Fibroblast of skin of left quadriceps (primary cell): ENCODE data around the gene TALDO1.

Experiments
- DNase-seq, 2 experiments: peaks; one replicate each; pipeline ENCODE4 v3.0.0-alpha.2; 2013; ENCODE audit warnings: low read depth in 2 of 2

Gene TALDO1

DNA sequence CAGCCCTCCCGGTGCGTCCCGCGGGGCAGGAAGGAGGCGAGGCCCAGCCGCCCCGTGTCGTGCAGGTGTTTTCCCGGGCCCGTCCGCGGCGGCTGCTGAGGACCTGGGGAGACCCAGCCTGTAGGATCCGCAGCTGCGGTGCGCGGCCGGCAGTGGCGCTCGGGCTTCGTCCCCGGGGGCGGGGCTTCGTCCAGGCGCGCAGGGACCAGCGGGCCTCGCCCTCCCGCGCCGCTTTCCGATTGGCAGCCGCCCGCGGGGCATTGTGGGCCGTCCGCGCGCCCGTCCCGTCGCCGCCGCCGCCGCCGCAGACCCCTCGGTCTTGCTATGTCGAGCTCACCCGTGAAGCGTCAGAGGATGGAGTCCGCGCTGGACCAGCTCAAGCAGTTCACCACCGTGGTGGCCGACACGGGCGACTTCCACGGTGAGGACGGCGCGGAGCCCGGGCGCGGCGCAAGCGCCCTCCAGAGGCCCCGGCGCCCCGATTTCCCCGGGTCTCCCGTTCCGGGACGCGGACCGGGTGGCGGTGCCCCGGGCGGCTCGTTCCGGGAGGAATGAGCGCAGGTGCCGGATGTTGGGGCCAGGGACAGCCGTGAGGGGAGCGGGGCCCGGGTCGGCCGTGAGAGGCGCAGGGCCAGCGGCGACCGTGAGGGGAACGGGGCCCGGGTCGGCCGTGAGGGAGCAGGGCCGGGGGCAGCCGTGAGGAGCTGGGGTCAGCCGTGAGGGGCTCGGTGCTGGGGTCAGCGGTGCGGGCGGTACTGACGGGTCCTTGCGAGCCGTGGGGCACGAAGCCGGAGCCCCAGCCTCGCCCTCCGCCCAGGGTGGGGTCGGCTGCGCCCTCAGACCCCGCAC, at the start of gene TALDO1:
Gene TALDO1, plus strand, starts transcription at position 307 of the 849 bp plus-strand sequence. Its CDS starts 18 bp downstream, at position 325.
- DNase-seq, result peak; percentile 53 to 60

DNA sequence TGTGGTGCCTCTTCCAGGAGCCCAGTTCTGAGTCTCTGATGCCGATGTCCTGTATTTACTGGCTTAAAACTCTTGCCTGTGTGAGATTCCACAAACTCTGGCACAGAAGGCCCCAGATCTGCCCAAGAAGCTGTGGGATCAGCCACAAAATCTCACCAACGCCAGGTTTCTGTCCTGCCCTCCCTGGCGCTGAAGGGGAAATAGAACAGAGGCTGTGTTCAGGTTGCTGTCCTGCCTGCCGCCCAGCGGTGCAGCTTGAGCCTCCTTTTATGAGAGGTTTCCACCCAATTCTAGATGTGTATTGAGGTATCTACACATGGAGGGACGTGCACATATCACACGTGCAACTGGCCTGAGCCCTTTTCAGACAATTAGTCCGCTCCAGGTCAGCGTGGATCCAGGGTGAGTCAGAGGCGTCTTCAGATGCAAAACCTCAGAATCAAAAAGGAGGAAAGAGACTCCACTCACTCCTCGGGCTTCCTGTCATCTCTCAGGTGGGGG, 49.4 kb upstream of the TALDO1 start:
- no peak for DNase-seq

DNA sequence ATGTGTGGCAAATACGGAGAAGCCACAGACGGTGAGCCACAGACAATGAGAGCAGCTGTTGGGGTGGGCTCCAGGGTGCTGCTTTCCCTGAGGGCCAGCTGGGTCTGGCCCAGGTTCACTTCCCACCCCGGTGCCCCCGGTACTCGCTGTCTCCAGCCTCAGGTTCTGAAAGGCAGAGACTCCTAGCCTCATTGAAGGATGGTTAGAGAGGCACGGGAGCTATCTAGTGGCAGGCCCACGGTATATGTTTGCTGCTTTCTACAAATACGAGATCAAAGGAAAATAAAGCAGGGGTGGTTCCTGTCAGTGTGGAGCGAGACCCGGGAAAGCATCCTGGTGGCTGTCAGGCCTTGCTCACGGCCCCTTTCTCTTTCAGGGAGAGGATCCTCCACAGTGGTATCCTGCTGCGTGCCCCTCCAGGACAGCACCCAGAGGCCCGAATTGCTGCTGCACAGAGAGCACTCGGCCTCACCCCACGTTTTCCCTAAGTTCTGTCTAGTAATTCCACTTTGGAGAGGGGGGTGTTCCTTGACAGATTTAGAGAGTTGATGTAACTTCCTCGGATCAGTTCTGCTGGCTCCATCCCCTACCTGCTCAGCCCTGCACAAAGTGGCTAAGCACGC, 48.7 kb upstream of the TALDO1 start:
- no peak for DNase-seq

DNA sequence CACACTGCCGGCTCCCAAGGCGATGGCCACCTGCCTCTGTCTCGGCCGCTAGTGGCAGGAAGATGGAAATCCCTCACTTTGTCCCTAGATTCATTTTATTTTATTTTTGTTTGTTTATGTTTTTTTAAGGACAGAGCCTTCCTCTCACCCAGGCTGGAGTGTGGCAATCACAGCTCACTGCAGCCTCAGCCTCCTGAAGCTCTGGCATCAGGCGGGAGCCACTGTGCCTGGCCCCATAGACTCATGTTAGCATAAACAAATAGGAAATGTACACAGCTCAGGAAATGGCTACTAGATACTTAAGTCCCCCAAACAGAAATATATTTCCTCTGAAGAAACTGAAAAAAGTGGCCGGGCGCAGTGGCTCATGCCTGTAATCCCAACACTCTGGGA, 48.2 kb upstream of the TALDO1 start:
- DNase-seq, result no peak

DNA sequence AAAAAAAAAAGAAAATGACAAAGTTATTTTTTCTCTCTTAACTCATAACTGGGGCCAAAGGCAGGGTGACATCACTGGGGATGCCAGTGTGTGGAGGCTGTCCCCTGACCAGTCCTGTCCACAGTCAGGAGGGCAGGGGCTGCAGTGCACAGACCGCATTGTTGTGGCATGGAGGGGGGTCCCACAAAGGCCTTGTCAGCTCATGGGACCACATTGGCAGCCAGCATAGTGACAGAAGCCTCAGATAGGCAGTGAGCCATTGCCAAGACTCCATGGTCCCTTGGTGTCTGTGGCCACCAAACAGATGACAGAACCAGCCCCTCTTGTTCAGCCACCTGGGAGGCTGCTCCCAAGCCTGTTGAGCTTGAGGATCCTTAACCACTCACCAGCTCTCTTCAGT, 47.5 kb upstream of the TALDO1 start:
- no peak for DNase-seq

DNA sequence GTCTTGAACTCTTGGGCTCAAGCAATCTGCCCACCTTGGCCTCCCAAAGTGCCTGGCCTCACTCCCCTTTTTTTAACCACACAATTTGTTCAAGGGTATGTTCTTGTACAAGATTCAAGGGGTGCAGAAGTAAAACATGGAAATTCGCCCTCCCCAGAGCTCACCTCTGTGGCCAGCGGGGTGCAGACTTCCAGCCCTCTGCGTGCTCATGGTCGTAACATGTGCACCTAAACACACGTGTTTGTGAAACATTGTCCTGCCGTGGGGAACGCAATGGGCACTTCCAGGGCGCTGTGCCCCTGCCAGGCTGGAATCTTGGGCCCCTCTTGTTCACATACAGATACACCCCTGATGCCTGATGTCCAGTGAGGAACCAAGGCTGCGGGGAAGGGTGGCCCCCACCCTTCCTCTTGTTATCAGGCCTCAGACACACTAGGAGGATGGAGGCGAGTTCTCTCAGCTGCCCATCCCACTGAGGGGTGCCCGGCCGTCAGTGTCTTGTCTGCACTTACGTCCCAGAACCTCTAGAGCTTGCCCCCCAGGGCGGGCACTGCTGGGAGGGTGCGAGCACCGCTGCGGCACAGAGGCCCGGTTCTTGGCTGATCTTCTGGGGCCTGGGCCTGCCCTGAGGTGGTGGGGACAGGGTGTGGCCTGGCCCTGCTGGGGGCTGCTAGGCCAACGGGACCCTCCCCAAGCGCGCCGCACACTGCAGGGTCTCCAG, 45.4 kb upstream of the TALDO1 start:
- DNase-seq, result no peak

DNA sequence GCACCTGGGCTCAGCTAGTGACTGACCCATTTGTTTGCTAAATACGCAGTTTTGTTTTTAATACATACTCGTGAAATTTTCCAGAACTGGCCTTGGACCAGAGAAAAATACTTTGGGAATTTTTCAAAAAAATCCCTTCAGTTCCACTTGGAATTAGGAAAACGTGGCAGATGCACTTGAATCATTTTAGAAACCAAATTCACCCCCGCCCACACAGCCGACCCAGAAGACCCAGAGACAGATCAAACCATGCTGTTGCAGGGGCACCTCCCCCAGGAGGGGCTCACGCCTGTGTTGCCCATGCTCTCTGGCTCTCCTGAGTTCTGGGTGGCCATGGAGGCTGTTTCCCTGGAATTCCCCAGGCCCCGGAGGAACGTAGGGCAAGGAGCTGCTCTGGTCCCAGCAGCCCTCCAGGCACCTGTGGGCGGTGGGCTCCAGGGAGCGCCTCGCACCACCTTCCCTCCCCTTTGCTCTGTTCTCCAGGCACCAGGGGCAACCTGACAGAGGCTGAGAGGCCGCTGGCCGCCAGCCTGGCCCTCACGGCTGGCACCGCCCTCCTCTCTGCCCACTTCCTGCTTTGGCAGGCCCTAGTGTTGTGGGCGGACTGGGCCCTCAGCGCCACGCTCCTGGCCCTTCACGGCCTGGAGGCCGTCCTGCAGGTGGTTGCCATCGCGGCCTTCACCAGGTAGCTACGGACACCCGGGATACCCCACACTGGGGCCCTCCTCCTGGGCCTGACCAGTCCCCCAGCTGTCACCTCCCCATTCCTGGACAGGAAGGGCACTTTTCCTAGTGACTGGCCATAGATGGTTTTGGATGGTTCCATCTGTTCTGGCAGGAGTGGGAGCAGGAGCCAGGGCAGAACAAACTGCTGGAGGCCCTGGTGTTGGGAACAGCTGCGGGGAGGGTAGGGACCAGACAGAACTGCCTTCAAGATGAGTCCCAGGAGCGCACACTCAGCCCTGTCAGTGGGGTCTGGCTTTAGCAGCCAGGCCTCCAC, 44.5 kb upstream of the TALDO1 start:
- DNase-seq, result no peak

DNA sequence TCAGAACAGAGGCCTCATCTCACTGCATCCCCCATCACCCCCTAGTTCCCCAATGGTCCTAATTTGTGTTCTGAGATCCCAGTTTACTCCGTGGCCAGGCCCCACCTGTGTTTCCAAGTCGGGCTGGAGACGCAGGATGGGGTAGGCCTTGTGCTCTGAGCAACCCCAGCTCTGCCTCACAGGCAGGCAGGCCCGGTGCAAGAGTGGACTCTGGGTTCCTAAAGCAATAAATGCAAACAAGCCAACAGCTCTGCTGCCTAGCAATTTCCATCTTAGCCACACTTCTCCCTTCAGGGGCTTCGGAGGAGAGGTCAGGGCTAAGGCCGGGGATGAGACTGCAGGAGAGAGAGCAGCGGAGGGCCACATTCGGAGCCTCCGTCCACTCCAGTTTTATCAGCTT, 43.8 kb upstream of the TALDO1 start:
- no peak for DNase-seq

DNA sequence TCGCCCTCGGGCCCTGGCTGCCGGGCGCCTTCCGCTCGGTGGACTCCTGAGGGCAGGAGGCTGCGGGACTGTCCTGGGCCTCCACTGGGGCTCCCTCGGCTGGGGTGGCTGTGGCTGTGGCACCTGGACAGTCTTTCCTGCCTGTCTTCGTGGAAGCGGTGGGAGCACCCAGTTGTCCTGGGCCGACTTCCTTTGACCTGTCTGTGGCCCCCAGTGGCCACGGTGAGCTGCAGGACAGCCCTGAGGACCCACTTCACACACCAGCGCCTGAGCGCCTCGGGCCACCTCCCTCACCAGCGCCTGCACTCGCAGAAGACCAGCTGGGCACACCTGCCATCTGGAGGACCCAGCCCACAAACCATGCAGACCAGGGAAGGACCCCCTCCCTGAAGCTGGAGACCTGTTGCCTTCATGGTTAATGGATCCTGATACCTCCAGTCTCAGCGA, 43.0 kb upstream of the TALDO1 start:
- DNase-seq, result no peak

DNA sequence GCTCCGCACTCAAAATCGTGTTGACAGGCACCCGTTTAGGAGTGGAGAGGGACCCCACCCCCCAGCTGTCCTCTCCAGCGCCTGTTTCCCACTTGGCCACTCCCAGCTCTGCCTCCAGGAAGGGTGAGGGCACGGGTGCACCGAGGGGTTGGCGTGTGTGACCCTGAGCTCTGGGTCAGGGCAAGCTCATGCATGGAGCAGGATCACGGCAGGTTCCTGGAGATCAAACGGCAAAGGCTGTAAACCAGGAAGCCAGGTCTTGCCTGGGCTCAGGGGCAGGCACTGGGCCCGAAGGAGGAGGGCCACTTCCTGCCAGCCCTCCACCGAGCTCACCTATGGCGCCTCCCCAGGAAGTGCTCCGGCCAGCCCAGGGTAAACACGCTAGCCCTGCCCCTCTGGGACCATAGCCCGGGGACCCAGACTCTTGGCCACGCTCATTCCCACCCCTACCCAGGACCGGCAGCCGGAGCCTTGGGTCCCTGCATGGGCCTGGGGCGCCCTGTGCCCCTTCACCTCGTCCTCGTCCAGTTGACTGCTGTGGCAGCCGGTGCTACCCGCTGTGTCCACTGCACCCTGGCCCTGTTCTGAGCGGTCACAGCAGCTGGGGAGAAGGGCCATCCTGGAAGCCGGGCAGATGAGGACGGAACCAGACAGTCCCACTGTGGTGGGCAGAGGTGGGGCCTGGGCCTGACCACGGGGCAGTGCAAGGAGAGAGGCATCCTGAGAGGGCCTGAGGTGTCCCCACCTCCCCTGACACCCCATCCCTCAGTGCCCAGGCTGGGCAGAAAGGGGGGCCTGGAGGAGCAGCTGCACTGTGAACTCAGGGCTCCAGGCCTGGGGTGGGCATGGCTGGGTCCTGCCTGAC, 42.3 kb upstream of the TALDO1 start:
- DNase-seq, result no peak

DNA sequence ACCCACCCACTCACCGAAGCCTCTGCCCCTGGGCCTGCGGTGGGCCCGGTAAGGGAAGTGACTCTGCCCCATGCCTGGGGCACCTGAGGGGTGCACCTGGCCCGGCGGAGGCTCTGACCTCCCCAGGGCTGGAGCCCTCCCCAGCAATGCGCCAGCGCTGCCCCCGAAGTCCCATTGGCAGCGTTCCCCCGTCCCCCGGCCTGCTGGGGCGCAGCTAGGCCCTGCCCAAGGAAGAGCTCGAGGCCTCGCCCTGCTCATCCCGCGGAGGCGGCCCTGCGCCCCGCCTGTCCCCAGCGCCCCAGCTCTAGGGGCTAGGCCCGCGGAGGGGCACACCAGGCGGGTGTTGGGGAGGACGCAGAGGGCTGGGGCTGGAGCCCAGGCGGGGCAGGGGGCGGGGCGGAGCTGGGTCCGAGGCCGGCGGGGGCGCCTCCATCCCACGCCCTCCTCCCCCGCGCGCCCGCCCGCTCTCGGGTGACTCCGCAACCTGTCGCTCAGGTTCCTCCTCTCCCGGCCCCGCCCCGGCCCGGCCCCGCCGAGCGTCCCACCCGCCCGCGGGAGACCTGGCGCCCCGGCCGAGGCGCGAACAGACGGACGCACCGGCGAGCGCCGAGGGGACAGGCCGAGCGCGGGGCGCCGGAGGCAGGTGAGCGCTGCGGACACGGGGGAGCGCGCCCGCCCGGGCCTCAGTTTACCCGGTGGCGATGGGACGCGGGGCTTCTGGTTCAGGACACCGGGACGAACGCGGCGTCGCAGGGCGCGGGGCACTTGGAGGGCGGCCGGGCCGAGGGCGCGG, 41.4 kb upstream of the TALDO1 start, which contains the start of gene EPS8L2:
Gene EPS8L2, plus strand, starts transcription at position 586 of the 793 bp plus-strand sequence. CDS start 3,177 bp downstream, outside the sequence.
- DNase-seq, result no peak

DNA sequence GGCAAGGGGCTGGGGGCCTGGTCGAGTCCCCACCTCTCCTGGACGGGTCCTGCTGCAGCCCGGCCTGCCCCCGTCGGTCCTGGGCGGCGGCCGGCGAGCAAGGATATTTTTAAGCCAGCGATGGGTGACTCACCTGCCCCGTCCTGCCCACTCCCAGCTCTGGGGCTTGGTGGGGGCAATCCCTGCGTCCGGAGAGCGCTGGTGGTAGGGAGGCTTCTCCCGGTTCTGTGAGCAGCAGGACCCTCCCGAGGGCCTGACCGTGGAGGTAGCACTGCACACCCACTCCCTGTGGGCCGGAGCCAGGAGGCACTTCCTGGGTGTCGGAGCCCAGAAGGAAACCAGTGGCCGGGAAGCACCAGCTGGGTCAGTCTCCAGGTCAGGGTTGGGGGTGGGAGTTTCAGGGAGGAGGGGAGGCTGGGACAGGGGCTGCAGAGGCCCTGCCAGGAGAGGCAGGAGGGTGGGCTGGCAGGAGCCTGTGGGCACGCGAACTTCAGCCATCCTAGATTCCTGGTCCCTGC, 40.8 kb upstream of the TALDO1 start:
- DNase-seq, result no peak

DNA sequence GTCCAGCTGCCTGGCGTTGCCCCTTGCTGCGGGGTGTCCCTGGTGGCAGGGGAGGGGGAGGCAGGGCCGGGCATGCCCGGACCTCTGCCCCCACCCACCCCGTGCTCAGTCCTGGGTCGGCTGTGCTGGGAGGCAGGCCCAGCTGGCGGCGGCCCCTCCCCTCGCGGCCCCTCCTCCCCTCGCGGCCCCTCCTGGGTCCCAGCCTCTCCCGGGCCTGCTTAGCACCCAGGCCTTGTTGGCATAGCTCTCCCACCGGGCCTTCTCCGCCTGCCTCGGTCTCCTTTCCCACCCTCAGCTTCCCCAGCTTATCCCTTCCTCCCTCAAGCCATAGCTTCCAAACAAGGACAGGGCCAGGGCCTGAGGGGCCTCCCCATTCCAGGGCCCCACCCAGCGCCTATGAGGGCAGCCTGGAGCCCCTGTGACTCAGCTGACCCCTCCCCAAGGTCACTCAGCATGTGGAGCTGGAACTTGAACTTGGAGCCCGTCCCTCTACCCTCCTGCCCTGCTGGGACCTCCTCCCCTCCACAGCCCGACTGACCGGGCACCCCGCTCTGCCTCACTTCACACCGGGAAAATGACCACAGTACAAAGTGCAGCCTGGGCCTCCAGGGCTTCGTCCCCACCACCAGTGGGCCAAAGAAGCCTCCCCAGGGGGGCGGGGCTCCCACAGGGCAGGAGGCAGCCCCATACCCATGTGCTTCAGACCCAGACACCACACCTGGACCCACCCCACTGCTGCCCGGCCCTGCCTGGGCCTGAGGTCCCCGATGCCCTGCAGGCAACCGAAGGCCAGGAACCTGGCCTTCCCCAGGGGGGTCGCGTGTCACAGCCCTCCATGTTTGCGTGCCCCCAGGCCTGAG, 40.1 kb upstream of the TALDO1 start:
- DNase-seq, result no peak

DNA sequence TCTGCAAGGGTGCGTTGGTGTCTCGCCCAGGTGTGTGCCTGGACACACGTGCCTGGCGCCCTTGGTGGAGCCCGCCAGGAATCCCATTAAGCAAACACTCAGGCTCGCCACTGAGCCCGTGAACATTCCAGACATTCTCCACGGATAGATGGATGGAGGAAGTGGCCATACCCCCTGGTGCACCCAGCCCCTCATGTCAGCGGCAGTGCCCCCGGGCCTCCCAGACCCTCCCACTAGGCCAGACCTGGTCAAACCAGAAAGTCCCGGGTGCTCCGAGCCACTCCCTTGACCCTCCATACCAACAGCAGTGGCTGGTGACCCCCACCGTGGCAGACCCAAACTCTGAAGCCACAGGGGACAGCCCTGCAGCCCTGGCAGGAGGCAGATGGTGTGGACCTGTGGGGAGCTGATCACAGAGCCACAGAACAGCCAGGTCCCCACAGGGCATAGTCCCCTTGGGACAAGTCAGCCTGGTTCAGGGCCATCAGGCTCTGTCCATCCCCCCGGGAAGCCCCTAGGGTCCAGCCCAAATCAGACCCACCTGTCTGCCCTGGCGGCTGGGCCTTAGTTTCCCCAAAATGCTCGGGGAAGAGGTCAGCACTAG, 39.3 kb upstream of the TALDO1 start:
- DNase-seq, result no peak

DNA sequence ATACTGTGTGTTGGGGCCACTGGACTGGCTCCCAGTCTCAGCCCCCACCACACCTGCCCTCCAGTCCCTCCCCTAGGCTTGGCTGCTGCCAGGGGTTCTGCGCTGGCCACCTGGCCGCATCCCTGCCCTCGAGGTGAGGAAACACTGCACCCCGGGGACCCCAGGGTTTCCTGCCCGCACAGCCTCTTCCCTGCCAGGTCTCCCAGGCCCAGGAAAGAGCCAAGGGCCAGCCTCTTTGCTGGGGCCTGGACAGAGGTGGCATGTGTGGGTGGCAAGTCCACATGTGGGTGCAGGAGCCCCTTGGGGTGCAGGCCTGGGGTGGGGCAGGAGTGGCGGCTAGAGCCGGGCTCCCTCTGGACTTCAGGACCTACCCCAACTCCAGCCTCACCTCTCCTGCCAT, 38.8 kb upstream of the TALDO1 start:
- DNase-seq, result no peak

DNA sequence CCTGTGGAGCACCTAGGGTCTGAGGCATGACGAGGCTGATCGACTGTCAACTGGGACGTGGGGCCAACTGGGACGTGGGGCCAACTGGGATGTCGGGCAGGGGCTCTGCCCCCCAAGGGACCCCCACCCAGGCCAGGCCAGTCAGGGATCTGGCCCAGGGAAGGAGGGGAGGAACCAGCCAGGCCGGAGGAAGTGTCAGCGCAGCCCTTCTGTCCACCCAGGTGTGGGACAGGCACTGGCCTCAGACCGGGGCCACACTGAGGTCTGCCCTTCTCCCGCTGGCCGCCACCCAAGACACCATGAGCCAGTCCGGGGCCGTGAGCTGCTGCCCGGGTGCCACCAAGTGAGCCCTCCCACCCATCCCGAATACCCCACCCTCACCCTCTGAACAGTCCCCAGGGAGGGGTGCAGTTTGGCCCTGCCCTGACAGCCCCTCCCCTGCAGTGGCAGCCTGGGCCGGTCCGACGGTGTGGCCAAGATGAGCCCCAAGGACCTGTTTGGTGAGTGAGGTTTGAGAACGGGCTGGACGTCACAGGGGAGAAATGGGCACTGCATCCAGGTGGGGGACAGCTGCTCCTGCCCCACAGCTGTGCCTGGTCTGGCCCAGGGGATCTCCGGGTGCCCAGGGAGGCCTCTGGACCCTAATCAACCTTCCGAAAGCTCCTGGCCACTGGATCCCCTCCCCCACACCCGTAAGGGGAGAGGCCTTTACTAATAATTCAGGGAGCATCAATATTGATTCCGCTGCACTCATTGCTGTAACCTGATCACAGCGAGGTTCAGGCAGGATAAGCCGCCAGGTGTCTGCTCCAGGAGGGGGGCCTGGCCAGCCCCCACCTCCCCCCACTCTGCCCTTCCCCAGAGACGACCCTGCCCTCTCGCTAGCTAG, 37.9 kb upstream of the TALDO1 start:
- DNase-seq, result no peak

DNA sequence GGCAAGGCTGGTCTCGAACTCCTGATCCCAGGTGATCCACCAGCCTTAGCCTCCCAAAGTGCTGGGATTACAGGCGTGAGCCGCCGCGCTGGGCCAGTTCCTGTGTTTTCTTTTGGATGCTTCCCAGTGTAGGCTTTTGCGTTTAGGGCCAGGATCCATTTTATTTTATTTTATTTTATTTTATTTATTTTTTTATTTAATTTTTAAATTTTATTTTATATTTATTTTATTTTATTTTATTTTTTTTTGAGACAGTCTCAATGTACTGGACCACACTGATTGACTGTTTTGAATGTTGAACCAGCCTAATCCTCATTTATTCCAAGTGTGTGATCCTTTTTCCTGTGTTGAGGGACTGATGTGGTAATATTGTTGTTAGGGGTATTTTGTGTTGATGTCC, 32.8 kb upstream of the TALDO1 start:
- no peak for DNase-seq
